ENCODE measurements around the gene HSD17B3.

DNA sequence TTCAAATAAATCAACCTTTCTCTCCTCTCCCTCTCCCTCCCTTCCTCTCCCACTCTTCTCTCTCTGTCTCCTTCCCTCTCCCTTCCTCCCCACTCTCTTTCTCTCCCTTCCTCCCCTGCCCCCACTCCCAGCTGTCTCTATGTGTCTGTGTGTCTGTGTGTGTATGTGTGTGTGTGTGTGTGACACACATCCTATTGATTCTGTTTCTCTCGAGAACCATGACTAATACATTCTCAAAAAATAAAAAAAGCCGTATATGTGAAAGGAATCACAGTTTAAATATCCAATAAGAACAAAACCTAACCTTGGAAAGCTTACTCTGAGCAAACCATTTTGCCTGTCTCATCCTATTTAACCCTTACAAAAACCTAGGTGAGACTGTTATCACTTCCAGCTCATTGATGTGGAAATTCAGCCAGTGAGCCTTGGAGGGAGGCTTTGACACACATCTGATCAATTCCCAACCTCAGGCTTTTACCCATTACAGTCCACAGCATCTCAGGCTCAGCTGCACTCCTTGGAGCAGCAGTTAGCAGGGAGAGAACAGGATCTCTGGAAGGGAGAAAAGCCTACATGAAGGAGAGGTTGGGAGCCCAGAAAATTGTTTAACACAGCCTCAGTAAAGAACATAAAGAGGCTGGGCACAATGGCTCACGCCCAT lies 8.3 kb downstream of the HSD17B3 start:
- TF ChIP-seq, protein P1, sequence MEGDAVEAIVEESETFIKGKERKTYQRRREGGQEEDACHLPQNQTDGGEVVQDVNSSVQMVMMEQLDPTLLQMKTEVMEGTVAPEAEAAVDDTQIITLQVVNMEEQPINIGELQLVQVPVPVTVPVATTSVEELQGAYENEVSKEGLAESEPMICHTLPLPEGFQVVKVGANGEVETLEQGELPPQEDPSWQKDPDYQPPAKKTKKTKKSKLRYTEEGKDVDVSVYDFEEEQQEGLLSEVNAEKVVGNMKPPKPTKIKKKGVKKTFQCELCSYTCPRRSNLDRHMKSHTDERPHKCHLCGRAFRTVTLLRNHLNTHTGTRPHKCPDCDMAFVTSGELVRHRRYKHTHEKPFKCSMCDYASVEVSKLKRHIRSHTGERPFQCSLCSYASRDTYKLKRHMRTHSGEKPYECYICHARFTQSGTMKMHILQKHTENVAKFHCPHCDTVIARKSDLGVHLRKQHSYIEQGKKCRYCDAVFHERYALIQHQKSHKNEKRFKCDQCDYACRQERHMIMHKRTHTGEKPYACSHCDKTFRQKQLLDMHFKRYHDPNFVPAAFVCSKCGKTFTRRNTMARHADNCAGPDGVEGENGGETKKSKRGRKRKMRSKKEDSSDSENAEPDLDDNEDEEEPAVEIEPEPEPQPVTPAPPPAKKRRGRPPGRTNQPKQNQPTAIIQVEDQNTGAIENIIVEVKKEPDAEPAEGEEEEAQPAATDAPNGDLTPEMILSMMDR (IDR thresholded peaks at IDR 0.05): no peak
- TF ChIP-seq POLR2A (IDR thresholded peaks at IDR 0.05): no peak
